Endothelial cell of umbilical vein (primary cell): ENCODE measurements around the gene SLAMF1. TPM values are rescaled to one million over a fixed set of nuclear protein-coding genes. Genes with fewer than 3 reads are reported as not detected.

Experiments used
- BruUV-seq: library from RNA; stranded (reverse); fragments of 400-500 nt; replicated peaks from 2 replicates; lab custom pipeline; 2021; lab: Mats Ljungman, UMichigan
- CTCF ChIA-PET: fragments of 300-600, 350-600 bp; sonication (Branson Sonifier 250); formaldehyde crosslinking; loops from one replicate; lab custom pipeline; 2021; ENCODE audit warnings: antibody characterized with exemption, inconsistent platforms; lab: Charles Lee
- POLR2A ChIA-PET: fragments of 300-600, 350-600 bp; sonication (Branson Sonifier 250); formaldehyde crosslinking; loops from one replicate; lab custom pipeline; 2021; ENCODE audit warnings: antibody characterized with exemption, inconsistent platforms; lab: Charles Lee
- DNase-seq: peaks from one replicate; pipeline ENCODE4 v3.0.0-alpha.2; 2011; ENCODE audit warnings: low read depth, low spot score
- FAIRE-seq: peaks from 2 replicates; lab custom pipeline; 2011; peaks lifted over from hg19 to GRCh38; lab: Jason Lieb, UNC
- H2AFZ ChIP-seq: 2 replicates; pipeline ENCODE4 v1.6.0; 2012; ENCODE audit warnings: low read depth, low read length, control low read depth, inconsistent platforms
- H3K27ac ChIP-seq: 2 replicates; pipeline ENCODE4 v1.5.1; 2011; ENCODE audit warnings: low read depth, mild to moderate bottlenecking, control low read depth, low read length, moderate library complexity; ENCODE audit not compliant: insufficient read depth
- H3K27me3 ChIP-seq, 2 experiments: 2 replicates each; pipeline versions ENCODE4 v1.6.0 to v1.6.1; 2011; ENCODE audit warnings: low read length in 2 of 2, mixed read lengths in 1 of 2; ENCODE audit not compliant: control insufficient read depth in 2 of 2, insufficient read depth in 2 of 2
- H3K36me3 ChIP-seq, 2 experiments: 2 replicates in 1 of 2; 3 replicates in 1 of 2; pipeline ENCODE4 v1.5.1; 2011; ENCODE audit warnings: low read length in 2 of 2, mild to moderate bottlenecking in 1 of 2, moderate library complexity in 1 of 2; ENCODE audit not compliant: control insufficient read depth in 2 of 2, insufficient read depth in 2 of 2; ENCODE audit errors: extremely low read depth in 1 of 2
- H3K4me1 ChIP-seq: 3 replicates; pipeline ENCODE4 v1.5.1; 2011; ENCODE audit warnings: mild to moderate bottlenecking, low read length; ENCODE audit not compliant: control insufficient read depth, insufficient read depth; ENCODE audit errors: extremely low read depth
- H3K4me2 ChIP-seq: 2 replicates; pipeline ENCODE4 v1.6.1; 2011; ENCODE audit warnings: low read length, control low read depth, mixed read lengths; ENCODE audit not compliant: insufficient read depth
- H3K4me3 ChIP-seq, 3 experiments: fragments of 200-600 bp in 1 of 3; sonication (generic), shearing (Covaris generic) in 1 of 3; replicated peaks in 1 of 3; 2 replicates each; pipeline ENCODE4 v1.5.1; 2011 to 2016; ENCODE audit warnings: control low read depth in 3 of 3, low read length in 3 of 3, mild to moderate bottlenecking in 2 of 3, inconsistent platforms in 1 of 3, low read depth in 1 of 3, moderate library complexity in 1 of 3; ENCODE audit not compliant: insufficient read depth in 1 of 3
- H3K79me2 ChIP-seq: 2 replicates; pipeline ENCODE4 v1.6.0; 2012; ENCODE audit warnings: low read length, inconsistent platforms; ENCODE audit not compliant: control insufficient read depth, insufficient read depth
- H3K9ac ChIP-seq: replicated peaks from 2 replicates; pipeline ENCODE3; 2011; ENCODE audit warnings: low read length, control low read depth; ENCODE audit not compliant: insufficient read depth; ENCODE audit errors: extremely low read depth
- H3K9me1 ChIP-seq: replicated peaks from 3 replicates; pipeline ENCODE4 v1.6.0; 2011; ENCODE audit warnings: mild to moderate bottlenecking, low read length; ENCODE audit not compliant: control insufficient read depth, insufficient read depth; ENCODE audit errors: extremely low read depth
- H3K9me3 ChIP-seq: replicated peaks from 2 replicates; pipeline ENCODE4 v1.5.1; 2012; ENCODE audit warnings: low read length, inconsistent platforms; ENCODE audit not compliant: control insufficient read depth, insufficient read depth
- H4K20me1 ChIP-seq: replicated peaks from 2 replicates; pipeline ENCODE3; 2011; ENCODE audit warnings: mild to moderate bottlenecking, low read length; ENCODE audit not compliant: control insufficient read depth, insufficient read depth; ENCODE audit errors: extremely low read depth
- CTCF ChIP-seq, 2 donors: IDR thresholded peaks; 1 replicate in 1 of 2; 2 replicates in 1 of 2; pipeline ENCODE4 v1.5.1; 2011; ENCODE audit warnings: low read length in 2 of 2, mild to moderate bottlenecking in 2 of 2, moderate library complexity in 2 of 2, control low read depth in 1 of 2, inconsistent platforms in 1 of 2, low read depth in 1 of 2; ENCODE audit not compliant: insufficient read depth in 1 of 2; ENCODE audit errors: extremely low read depth in 1 of 2
- EZH2 ChIP-seq: IDR thresholded peaks from 2 replicates; pipeline ENCODE4 v1.6.1; 2012; ENCODE audit warnings: borderline replicate concordance, low read depth, mild to moderate bottlenecking, moderate library complexity, low read length, inconsistent platforms; ENCODE audit not compliant: severe bottlenecking
- GATA2 ChIP-seq: IDR thresholded peaks from 2 replicates; pipeline ENCODE4 v1.7.0; 2011; ENCODE audit warnings: low read depth, mild to moderate bottlenecking, moderate library complexity, mixed read lengths, low read length; ENCODE audit not compliant: insufficient read length, insufficient read depth
- MYC ChIP-seq: IDR thresholded peaks from one replicate; pipeline ENCODE4 v1.6.1; 2011; ENCODE audit warnings: mild to moderate bottlenecking, low read depth, low read length
- POLR2A ChIP-seq: IDR thresholded peaks from 2 replicates; pipeline ENCODE4 v1.6.1; 2012; ENCODE audit warnings: low read depth, mild to moderate bottlenecking, control low read depth, low read length
- POLR2AphosphoS5 ChIP-seq: IDR thresholded peaks from 2 replicates; pipeline ENCODE4 v1.6.1; 2012; ENCODE audit warnings: low read depth, mild to moderate bottlenecking, control low read depth, low read length, moderate library complexity; ENCODE audit not compliant: insufficient read depth
- dilution Hi-C: fragments of 300-500 bp; cut with MboI; formaldehyde crosslinking; loops from one replicate; pipeline ENCODE4 v1.15.0; 2019; ENCODE audit warnings: low sequenced_read_pairs; ENCODE audit not compliant: extremely low pct_ligation_motif_present
- intact Hi-C: fragments of 100-400 bp; cut with micrococcal nuclease; formaldehyde crosslinking; loops from one replicate; pipeline ENCODE4 v1.10.0; 2022
- polyA plus RNA-seq, 4 experiments: library from polyadenylated mRNA; depleted of rRNA in 3 of 4; stranded (reverse) in 3 of 4; unstranded in 1 of 4; fragments of >200 nt; gene quantifications; 2 replicates each; pipeline versions ENCODE4 v1.2.1 to v1.2.3, GENCODE V29; 2011 to 2012; ENCODE audit warnings: missing spikeins in 1 of 4
- total RNA-seq: library from RNA; stranded (reverse); gene quantifications from 2 replicates; pipeline ENCODE4 v1.2.3, GENCODE V29; 2021

SLAMF1 gene
- total and polyA plus RNA-seq, 2 donors (not counting 3 experiments of a cell fraction or from before 2014, with no cell fraction given) = not detected

- H3K27me3 ChIP-seq = no peaks in the 10 kb centered on the region
- FAIRE-seq = no peak
Measured at GRCh38 chr1:160558660-160559380, 88.0 kb downstream of the SLAMF1 start.

More at GRCh38 chr1:160558660-160559380, 88.0 kb downstream of the SLAMF1 start:
- Histone ChIP-seq H3K9ac (no peak overlapping the region), H2AFZ (no peak overlapping the region), H3K4me3 (no peak overlapping the region), H3K4me2 (no peak overlapping the region), H3K36me3 (no peaks in the 10 kb centered on the region), H3K9me1 (no peaks in the 10 kb centered on the region), H3K79me2 (no peaks in the 10 kb centered on the region), H3K9me3 (no peaks in the 10 kb centered on the region), H3K27ac (no peak overlapping the region), H4K20me1 (no peaks in the 10 kb centered on the region), H3K4me1 (no peaks in the 10 kb centered on the region)
- DNase-seq = no peak
- CTCF ChIA-PET = no interaction called here
- BruUV-seq = no TSS peak
- POLR2A ChIA-PET = no interaction called here
- intact Hi-C loops (no loop called here), dilution Hi-C loops (no loop called here)
- no peak for TF ChIP-seq GATA2
- no peak for TF ChIP-seq POLR2AphosphoS5
- no peak for TF ChIP-seq EZH2
- no peak for TF ChIP-seq POLR2A
- TF ChIP-seq MYC = no peak
- no peak for TF ChIP-seq CTCF (IDR thresholded peaks at IDR 0.05; ENCODE audit: extremely low read depth in 1 of 2, insufficient read depth in 1 of 2, low read depth in 1 of 2, low read length in 2 of 2)

Other genes with a start within 250 kb of the SLAMF1 start
- not detected in 2 replicates for gene VANGL2, start 246.5 kb downstream of the SLAMF1 start, total RNA-seq
- 0.01 TPM in 1 of 2 replicates, not detected in the other for gene VANGL2, start 246.5 kb downstream of the SLAMF1 start, polyA plus RNA-seq
- gene SLAMF6, start 123.8 kb downstream of the SLAMF1 start, total RNA-seq = not detected in 2 replicates
- not detected in 2 replicates for gene SLAMF6, start 123.8 kb downstream of the SLAMF1 start, polyA plus RNA-seq
- not detected in 2 replicates for gene CD84, start 67.5 kb downstream of the SLAMF1 start, total RNA-seq
- gene CD84, start 67.5 kb downstream of the SLAMF1 start, polyA plus RNA-seq = not detected in 2 replicates
- gene CD48, start 64.8 kb upstream of the SLAMF1 start, total RNA-seq = not detected in 2 replicates
- not detected in 2 replicates for gene CD48, start 64.8 kb upstream of the SLAMF1 start, polyA plus RNA-seq
- gene SLAMF7, start 92.2 kb upstream of the SLAMF1 start, total RNA-seq = not detected in 2 replicates
- not detected in 2 replicates for gene SLAMF7, start 92.2 kb upstream of the SLAMF1 start, polyA plus RNA-seq
- gene LY9, start 149.1 kb upstream of the SLAMF1 start, total RNA-seq = not detected in 2 replicates
- not detected in 2 replicates for gene LY9, start 149.1 kb upstream of the SLAMF1 start, polyA plus RNA-seq
- not detected in 2 replicates for gene CD244, start 215.8 kb upstream of the SLAMF1 start, total RNA-seq
- gene CD244, start 215.8 kb upstream of the SLAMF1 start, polyA plus RNA-seq = not detected in 2 replicates
- gene ITLN1, start 238.1 kb upstream of the SLAMF1 start, total RNA-seq = not detected in 2 replicates
- 0.12 and 0.24 TPM in 2 replicates for gene ITLN1, start 238.1 kb upstream of the SLAMF1 start, polyA plus RNA-seq